GM20000 (cell line): ENCODE measurements around the gene ZDHHC8.

ENCODE experiments used
- DNase-seq: peaks from one replicate; pipeline ENCODE4 v3.0.0; 2012; ENCODE audit warnings: low spot score
- CTCF ChIP-seq: IDR thresholded peaks from 2 replicates; pipeline ENCODE4 v1.5.1; 2012; ENCODE audit warnings: mild to moderate bottlenecking, control low read depth; ENCODE audit errors: extremely low read depth, missing control alignments

The ZDHHC8 gene

GRCh38 chr22:20113551-20114310 lies 17.9 kb upstream of the ZDHHC8 start:
- no peak for TF ChIP-seq CTCF
- DNase-seq: no peak

DNA sequence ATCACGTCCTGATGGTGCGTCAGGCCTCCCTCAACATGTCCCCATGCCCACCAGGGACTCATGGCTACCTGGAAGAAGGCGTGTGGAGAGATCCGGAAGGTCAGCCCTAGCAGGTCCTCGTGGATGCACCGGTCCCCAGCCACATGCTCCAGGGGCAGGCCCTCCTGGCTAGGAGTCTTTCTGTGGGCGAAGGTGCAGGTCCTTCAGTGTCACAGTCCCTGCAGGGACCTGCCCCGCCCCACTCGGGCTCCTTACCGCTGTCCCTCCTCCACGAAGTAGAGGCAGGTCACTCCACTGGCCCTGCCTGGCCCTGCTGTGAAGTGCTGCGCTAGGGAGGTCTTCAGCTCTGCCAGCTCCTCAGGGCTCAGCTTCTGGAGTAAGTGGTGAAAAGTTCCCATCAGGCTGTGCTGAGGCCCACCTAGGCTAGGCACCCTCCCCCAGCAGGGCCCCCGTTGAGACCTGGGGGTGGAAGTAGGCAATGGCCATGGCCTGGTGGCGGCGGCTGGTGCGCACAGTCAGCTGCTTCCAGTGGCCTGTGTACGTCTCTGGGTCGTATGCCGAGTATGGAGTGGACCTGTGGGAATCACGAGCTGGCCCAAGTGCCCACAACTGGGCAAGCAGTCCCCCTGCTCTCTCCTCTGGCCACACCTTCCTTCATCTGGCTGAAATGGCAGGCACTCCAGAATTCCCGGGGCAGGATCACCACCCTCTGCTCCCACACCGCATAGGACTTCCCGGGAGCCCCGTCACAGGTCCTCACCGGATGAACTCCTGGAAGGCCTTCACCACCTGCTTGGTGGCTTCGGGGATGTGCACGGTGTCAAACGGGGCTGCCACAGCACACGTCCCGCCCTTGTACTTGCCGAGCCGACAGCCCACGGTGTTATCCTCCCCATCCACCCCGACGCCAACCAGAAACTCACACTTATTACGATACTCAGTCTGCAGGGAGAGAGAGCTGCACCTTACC lies 16.8 kb upstream of the ZDHHC8 start:
- DNase-seq: no peak
- no peak for TF ChIP-seq CTCF

GRCh38 chr22:20115691-20116375 lies 15.8 kb upstream of the ZDHHC8 start, which contains the start of gene RANBP1:
Gene RANBP1 (plus strand): TSS chr22:20116104. CDS start chr22:20116185, 81 bp downstream.
- no peak for TF ChIP-seq CTCF
- DNase-seq: no peak

DNA sequence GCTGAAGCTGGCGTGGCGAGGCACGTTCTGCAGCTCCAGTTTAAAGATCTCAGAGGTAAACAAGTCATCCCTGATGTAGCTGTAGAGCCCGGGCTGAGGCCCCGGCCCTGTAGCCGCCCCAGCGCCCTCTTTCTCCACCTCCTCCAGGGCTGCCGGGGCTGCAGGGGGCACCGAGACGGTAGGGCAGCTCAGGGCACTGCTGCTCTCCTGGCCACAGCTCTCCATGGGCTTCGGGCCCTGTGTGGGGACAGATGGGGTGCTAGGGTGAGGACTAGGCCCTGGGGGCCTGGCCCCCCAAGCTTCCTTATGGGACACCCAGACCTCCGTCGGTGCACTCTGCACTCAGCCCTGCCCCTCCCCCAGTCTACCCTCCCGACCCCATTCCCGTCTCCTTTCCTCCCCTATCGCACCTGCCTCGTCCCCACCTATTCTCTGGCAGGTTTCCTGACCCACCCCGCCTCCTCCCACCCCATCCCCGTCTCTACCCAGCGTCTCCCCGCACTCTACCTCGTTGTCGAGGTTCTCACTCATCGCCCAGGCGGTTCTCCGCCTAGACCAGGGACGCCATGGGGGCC lies 15.1 kb upstream of the ZDHHC8 start:
- peak; percentile 62 for DNase-seq
- no peak for TF ChIP-seq CTCF

DNA sequence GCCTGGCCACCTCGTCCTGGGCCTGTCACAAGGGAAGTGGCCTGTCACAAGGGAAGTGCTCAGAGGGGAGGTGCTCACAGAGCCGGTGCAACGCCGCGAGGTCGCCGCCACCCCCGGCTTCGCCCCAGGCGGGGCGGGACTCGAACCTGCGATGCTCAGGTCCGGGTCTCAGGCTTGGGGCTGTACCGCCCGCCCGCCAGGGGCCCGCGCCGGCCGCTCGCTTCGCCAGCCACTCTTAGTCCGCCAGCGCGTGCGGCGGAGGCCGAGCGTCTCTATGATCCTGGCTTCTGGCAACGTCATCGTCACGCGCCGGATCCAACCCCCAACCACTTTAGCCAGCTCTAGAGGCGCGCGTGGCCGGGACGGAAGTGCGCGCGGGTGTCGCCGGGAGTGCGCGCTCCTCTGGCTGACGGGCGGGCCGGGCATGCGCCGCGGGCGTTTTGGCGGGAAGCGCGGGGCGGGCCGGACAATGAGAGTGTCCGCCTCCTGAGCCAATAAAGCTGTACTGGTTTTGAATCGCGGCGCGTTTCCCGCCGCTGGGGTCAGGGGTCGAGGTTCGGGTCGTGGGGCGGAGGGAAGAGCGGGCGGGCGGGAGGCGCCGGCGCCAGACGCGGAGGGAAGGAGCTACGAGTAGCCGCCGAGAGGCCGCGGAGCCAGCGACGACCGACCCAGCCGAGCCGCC lies 14.5 kb upstream of the ZDHHC8 start, which contains the start of gene TRMT2A:
Gene TRMT2A, minus strand, starts transcription at position 276 of the 682 bp plus-strand sequence. CDS start 320 bp downstream, outside the sequence.
- peak; percentile 100 for DNase-seq
- peak; percentile 33 for TF ChIP-seq CTCF

- no peak for TF ChIP-seq CTCF
- peak; percentile 77 for DNase-seq
These were observed 13.8 kb upstream of the ZDHHC8 start for GRCh38 chr22:20117633-20118299.
